Common myeloid progenitor, CD34-positive (primary cell): ENCODE results near the gene FXYD7.
A peak's percentile ranks its signal among the peaks of the same experiment; 100 is the strongest.

ENCODE experiments used
- CTCF ChIA-PET: fragments of 350-600 bp; sonication (Branson Sonifier 250); formaldehyde crosslinking; loops from one replicate; lab custom pipeline; 2021; ENCODE audit warnings: antibody characterized with exemption; lab: Charles Lee
- POLR2A ChIA-PET: fragments of 350-600 bp; sonication (Branson Sonifier 250); formaldehyde crosslinking; loops from one replicate; lab custom pipeline; 2021; ENCODE audit warnings: antibody characterized with exemption; lab: Charles Lee
- DNase-seq, 3 donors: peaks; one replicate each; pipeline versions ENCODE4 v3.0.0 to v3.0.0-alpha.2; 2013
- H3K27ac ChIP-seq, 2 experiments: 1 replicate in 1 of 2; 2 replicates in 1 of 2; pipeline ENCODE4 v1.7.0; 2013; ENCODE audit warnings: inconsistent platforms in 2 of 2, low read length in 2 of 2, mild to moderate bottlenecking in 2 of 2, low read depth in 1 of 2, moderate library complexity in 1 of 2; ENCODE audit not compliant: severe bottlenecking in 2 of 2, insufficient read depth in 1 of 2, poor library complexity in 1 of 2
- H3K27me3 ChIP-seq, 5 experiments: replicated peaks in 2 of 5; 1 replicate in 3 of 5; 2 replicates in 2 of 5; pipeline versions ENCODE4 v1.6.1 to v1.7.0; 2013; ENCODE audit warnings: low read length in 4 of 5, mild to moderate bottlenecking in 2 of 5, moderate library complexity in 2 of 5, inconsistent platforms in 1 of 5; ENCODE audit not compliant: insufficient read depth in 5 of 5, control insufficient read depth in 4 of 5
- H3K36me3 ChIP-seq, 4 experiments: 1 replicate in 2 of 4; 2 replicates in 2 of 4; pipeline versions ENCODE4 v1.6.1 to v1.7.0; 2013; ENCODE audit warnings: low read length in 3 of 4, control low read depth in 1 of 4, mild to moderate bottlenecking in 1 of 4; ENCODE audit not compliant: control insufficient read depth in 4 of 4, insufficient read depth in 4 of 4
- H3K4me1 ChIP-seq, 4 experiments: 1 replicate in 3 of 4; 2 replicates in 1 of 4; pipeline versions ENCODE4 v1.6.1 to v1.7.1; 2013; ENCODE audit warnings: low read length in 3 of 4, mild to moderate bottlenecking in 3 of 4, control low read depth in 1 of 4, inconsistent platforms in 1 of 4, moderate library complexity in 1 of 4; ENCODE audit not compliant: control insufficient read depth in 4 of 4, insufficient read depth in 4 of 4; ENCODE audit errors: control extremely low read depth in 1 of 4
- H3K4me3 ChIP-seq, 7 experiments: 1 replicate in 4 of 7; 2 replicates in 3 of 7; pipeline versions ENCODE4 v1.5.1 to v1.7.0; 2013; ENCODE audit warnings: mild to moderate bottlenecking in 7 of 7, low read length in 6 of 7, moderate library complexity in 6 of 7, inconsistent platforms in 2 of 7, low read depth in 2 of 7, control low read depth in 1 of 7; ENCODE audit not compliant: insufficient read depth in 4 of 7, control insufficient read depth in 1 of 7; ENCODE audit errors: extremely low read depth in 1 of 7
- H3K9me3 ChIP-seq, 5 experiments: 1 replicate in 4 of 5; 2 replicates in 1 of 5; pipeline versions ENCODE4 v1.6.1 to v1.7.1; 2013; ENCODE audit warnings: low read length in 4 of 5, mild to moderate bottlenecking in 2 of 5, inconsistent platforms in 1 of 5, low read depth in 1 of 5, moderate library complexity in 1 of 5; ENCODE audit not compliant: control insufficient read depth in 4 of 5, insufficient read depth in 2 of 5; ENCODE audit errors: control extremely low read depth in 1 of 5
- WGBS: methylation state at CpG from one replicate; pipeline ENCODE4 v1.1.5; 2013; ENCODE audit not compliant: insufficient coverage; 5-methylcytosine and 5-hydroxymethylcytosine counted together

The FXYD7 gene

GRCh38 chr19:35132254-35132653, 10.8 kb upstream of the FXYD7 start:
- Histone ChIP-seq H3K27ac (no peak overlapping the region), H3K27me3 (no peaks in the 10 kb centered on the region), H3K4me1 (peaks cover 0 to 2% (median 0%) of the 10 kb centered on the region in 4 experiments), H3K36me3 (no peaks in the 10 kb centered on the region), H3K4me3 (no peak overlapping the region), H3K9me3 (no peaks in the 10 kb centered on the region)
- POLR2A ChIA-PET: no interaction called here
- CTCF ChIA-PET: interaction anchor here (1.0 kb wide), 1 partner anchor 13 kb away, joined by 3 read pairs; no protein-coding TSS in a partner anchor
- DNase-seq: no peak

GRCh38 chr19:35133826-35134225, 9.2 kb upstream of the FXYD7 start:
- H3K27ac ChIP-seq: no peak overlapping the region
- H3K4me3 ChIP-seq: no peak overlapping the region
- H3K27me3 ChIP-seq: no peaks in the 10 kb centered on the region
- H3K36me3 ChIP-seq: no peaks in the 10 kb centered on the region
- POLR2A ChIA-PET: no interaction called here
- H3K9me3 ChIP-seq: no peaks in the 10 kb centered on the region
- CTCF ChIA-PET: interaction anchor here (1.0 to 5.7 kb wide), 5 partner anchors 11 to 89 kb away, joined by 3 to 54 read pairs (median 39); partner anchors contain the start of gene FXYD3
- 99% methylated on average over 9 of the region's 11 CpGs for WGBS
- DNase-seq: no peak
- H3K4me1 ChIP-seq: peaks cover 0 to 2% (median under 1%) of the 10 kb centered on the region in 4 experiments

GRCh38 chr19:35134601-35135242, 8.3 kb upstream of the FXYD7 start, which contains the start of gene LGI4:
Gene LGI4, minus strand, starts transcription at chr19:35135059. Its CDS starts 379 bp downstream, at chr19:35134680.
- Histone ChIP-seq H3K27me3 (no peaks in the 10 kb centered on the region), H3K4me3 (no peak within 1 kb of the TSS), H3K4me1 (peaks cover 0 to 8% (median 1%) of the 10 kb centered on the region in 4 experiments), H3K27ac (no peak within 1 kb of the TSS), H3K36me3 (no peaks in the 10 kb centered on the region), H3K9me3 (no peaks in the 10 kb centered on the region)
- 94% methylated on average over 13 of the region's 15 CpGs for WGBS
- CTCF ChIA-PET: interaction anchor here (1.0 to 5.7 kb wide), 12 partner anchors 11 to 90 kb away, joined by 3 to 54 read pairs (median 10); partner anchors contain the start of gene FXYD3
- POLR2A ChIA-PET: interaction anchor here (0.6 kb wide), 1 partner anchor 109 kb away, joined by 4 read pairs; no protein-coding TSS in a partner anchor
- no peak for DNase-seq

GRCh38 chr19:35135389-35135909, 7.6 kb upstream of the FXYD7 start:
- CTCF ChIA-PET: interaction anchor here (0.6 to 5.7 kb wide), 26 partner anchors 8 to 161 kb away, joined by 3 to 54 read pairs (median 6); partner anchors contain the start of gene FXYD3
- Histone ChIP-seq H3K27me3 (peaks cover 0 to under 1% (median 0%) of the 10 kb centered on the region in 5 experiments), H3K4me3 (no peak overlapping the region), H3K36me3 (no peaks in the 10 kb centered on the region), H3K9me3 (no peaks in the 10 kb centered on the region), H3K4me1 (peaks cover 0 to 8% (median 1%) of the 10 kb centered on the region in 4 experiments), H3K27ac (no peak overlapping the region)
- peak; percentile 75 to 87 (median 85) for DNase-seq
- WGBS: no CpG with 5 or more reads among the region's 7 CpGs
- POLR2A ChIA-PET: interaction anchor here (1.3 kb wide), 1 partner anchor 11 kb away, joined by 6 read pairs; no protein-coding TSS in a partner anchor

GRCh38 chr19:35136231-35136630, 6.8 kb upstream of the FXYD7 start:
- Histone ChIP-seq H3K4me3 (no peak overlapping the region), H3K4me1 (peaks cover 0 to 11% (median 6%) of the 10 kb centered on the region in 4 experiments), H3K27me3 (peaks cover 0 to 3% (median 0%) of the 10 kb centered on the region in 5 experiments), H3K27ac (no peak overlapping the region), H3K9me3 (no peaks in the 10 kb centered on the region), H3K36me3 (no peaks in the 10 kb centered on the region)
- 97% methylated on average over 10 of the region's 11 CpGs for WGBS
- POLR2A ChIA-PET: interaction anchor here (1.3 kb wide), 1 partner anchor 12 kb away, joined by 6 read pairs; no protein-coding TSS in a partner anchor
- CTCF ChIA-PET: interaction anchor here (0.6 to 5.7 kb wide), 26 partner anchors 9 to 160 kb away, joined by 3 to 54 read pairs (median 6); partner anchors contain the start of gene FXYD3
- DNase-seq: no peak

GRCh38 chr19:35136977-35137702, 5.9 kb upstream of the FXYD7 start:
- CTCF ChIA-PET: interaction anchor here (1.0 to 5.7 kb wide), 17 partner anchors 9 to 124 kb away, joined by 3 to 54 read pairs (median 9); partner anchors contain the start of gene FXYD3

More at GRCh38 chr19:35136977-35137702, 5.9 kb upstream of the FXYD7 start:
- POLR2A ChIA-PET: no interaction called here
- Histone ChIP-seq H3K27ac (no peak overlapping the region), H3K36me3 (no peaks in the 10 kb centered on the region), H3K9me3 (no peaks in the 10 kb centered on the region), H3K4me1 (peaks cover 0 to 20% (median 15%) of the 10 kb centered on the region in 4 experiments), H3K4me3 (no peak overlapping the region), H3K27me3 (peaks cover 0 to 7% (median 6%) of the 10 kb centered on the region in 5 experiments)
- WGBS: 68% methylated on average over 6 of the region's 9 CpGs
- DNase-seq: no peak
